ENCODE measurements around the gene COL19A1.

COL19A1 gene

GRCh38 chr6:70168681-70169377 lies 302.5 kb downstream of the COL19A1 start:
- DNase-seq (ENCODE audit: low read depth, low spot score), result no peak

GRCh38 chr6:70171236-70171635 lies 304.9 kb downstream of the COL19A1 start:
- no peak for DNase-seq (ENCODE audit: low read depth, low spot score)

GRCh38 chr6:70172252-70172651 lies 305.9 kb downstream of the COL19A1 start:
- no peak for DNase-seq (ENCODE audit: low read depth, low spot score)

- DNase-seq (ENCODE audit: low read depth, low spot score), result no peak
Measured at GRCh38 chr6:70175770-70176169, 309.4 kb downstream of the COL19A1 start.

GRCh38 chr6:70176842-70177550 lies 310.6 kb downstream of the COL19A1 start:
- no peak for DNase-seq (ENCODE audit: low read depth, low spot score)

GRCh38 chr6:70180183-70180900 lies 314.0 kb downstream of the COL19A1 start:
- no peak for DNase-seq (ENCODE audit: low read depth, low spot score)

- DNase-seq (ENCODE audit: low read depth, low spot score), result no peak
Measured at GRCh38 chr6:70180901-70181599, 314.7 kb downstream of the COL19A1 start.

GRCh38 chr6:70183538-70183937 lies 317.2 kb downstream of the COL19A1 start:
- DNase-seq (ENCODE audit: low read depth, low spot score), result no peak

- no peak for DNase-seq (ENCODE audit: low read depth, low spot score)
Measured at GRCh38 chr6:70184723-70185122, 318.4 kb downstream of the COL19A1 start.

- DNase-seq (ENCODE audit: low read depth, low spot score), result no peak
Measured at GRCh38 chr6:70186461-70186860, 320.1 kb downstream of the COL19A1 start.

GRCh38 chr6:70188202-70188601 lies 321.8 kb downstream of the COL19A1 start:
- DNase-seq (ENCODE audit: low read depth, low spot score), result no peak

GRCh38 chr6:70194421-70194820 lies 328.1 kb downstream of the COL19A1 start:
- DNase-seq (ENCODE audit: low read depth, low spot score), result no peak

- DNase-seq (ENCODE audit: low read depth, low spot score), result no peak
Measured at GRCh38 chr6:70196531-70196930, 330.2 kb downstream of the COL19A1 start.

- DNase-seq (ENCODE audit: low read depth, low spot score), result no peak
Measured at GRCh38 chr6:70198785-70199184, 332.4 kb downstream of the COL19A1 start.

GRCh38 chr6:70208235-70208790 lies 342.0 kb downstream of the COL19A1 start:
- no peak for DNase-seq (ENCODE audit: low read depth, low spot score)

GRCh38 chr6:70210462-70210861 lies 344.1 kb downstream of the COL19A1 start:
- DNase-seq (ENCODE audit: low read depth, low spot score), result no peak

GRCh38 chr6:70215460-70216108 lies 349.2 kb downstream of the COL19A1 start:
- no peak for DNase-seq (ENCODE audit: low read depth, low spot score)

- DNase-seq (ENCODE audit: low read depth, low spot score), result no peak
Measured at GRCh38 chr6:70216767-70217166, 350.4 kb downstream of the COL19A1 start.

GRCh38 chr6:70219943-70220613 lies 353.7 kb downstream of the COL19A1 start:
- DNase-seq (ENCODE audit: low read depth, low spot score), result no peak

GRCh38 chr6:70221025-70221714 lies 354.8 kb downstream of the COL19A1 start:
- DNase-seq (ENCODE audit: low read depth, low spot score), result no peak

Data from activated CD4-positive, CD25-positive, alpha-beta regulatory T cell treated with anti-CD3 and anti-CD28 coated beads, Interleukin-2, amount 50 U/mL, for 16 hours (primary cell).